Fibroblast of lung (primary cell): ENCODE results near the gene OR2A2. TPM values are rescaled to one million over a fixed set of nuclear protein-coding genes. Genes with fewer than 3 reads are reported as not detected.

ENCODE experiments used
- DNase-seq, 2 donors: peaks; one replicate each; pipeline versions ENCODE4 v3.0.0 to v3.0.0-alpha.2; 2010; ENCODE audit warnings: low read depth in 2 of 2
- H2AFZ ChIP-seq: 2 replicates; pipeline ENCODE4 v1.5.1; 2012; ENCODE audit warnings: low read length, control low read depth, inconsistent platforms
- H3K27ac ChIP-seq: 2 replicates; pipeline ENCODE4 v1.5.1; 2011; ENCODE audit warnings: low read length, control low read depth; ENCODE audit not compliant: insufficient read depth
- H3K27me3 ChIP-seq: 2 replicates; pipeline ENCODE4 v1.5.1; 2011; ENCODE audit warnings: mild to moderate bottlenecking, low read length; ENCODE audit not compliant: control insufficient read depth, insufficient read depth
- H3K36me3 ChIP-seq: 2 replicates; pipeline ENCODE4 v1.5.1; 2011; ENCODE audit warnings: low read length; ENCODE audit not compliant: control insufficient read depth, insufficient read depth
- H3K4me1 ChIP-seq: 2 replicates; pipeline ENCODE4 v1.5.1; 2011; ENCODE audit warnings: low read length; ENCODE audit not compliant: control insufficient read depth, insufficient read depth; ENCODE audit errors: extremely low read depth
- H3K4me2 ChIP-seq: 2 replicates; pipeline ENCODE4 v1.5.1; 2011; ENCODE audit warnings: low read length, control low read depth; ENCODE audit not compliant: insufficient read depth; ENCODE audit errors: extremely low read depth
- H3K4me3 ChIP-seq, 4 experiments: fragments of 200-600 bp in 1 of 4; sonication (generic) in 1 of 4; replicated peaks in 1 of 4; 2 replicates each; pipeline ENCODE4 v1.5.1; 2011 to 2016; ENCODE audit warnings: low read length in 4 of 4, low read depth in 3 of 4, mild to moderate bottlenecking in 3 of 4, control low read depth in 2 of 4, inconsistent platforms in 1 of 4, mixed read lengths in 1 of 4; ENCODE audit not compliant: insufficient read depth in 1 of 4; ENCODE audit errors: control extremely low read depth in 1 of 4
- H3K79me2 ChIP-seq: 2 replicates; pipeline ENCODE4 v1.5.1; 2012; ENCODE audit warnings: mild to moderate bottlenecking, low read length, inconsistent platforms; ENCODE audit not compliant: control insufficient read depth, insufficient read depth
- H3K9ac ChIP-seq: 2 replicates; pipeline ENCODE4 v1.5.1; 2011; ENCODE audit warnings: mild to moderate bottlenecking, low read length, control low read depth; ENCODE audit not compliant: insufficient read depth
- H3K9me3 ChIP-seq: 2 replicates; pipeline ENCODE4 v1.5.1; 2012; ENCODE audit warnings: low read depth, low read length; ENCODE audit not compliant: control insufficient read depth, insufficient read depth
- H4K20me1 ChIP-seq: 2 replicates; pipeline ENCODE4 v1.5.1; 2011; ENCODE audit warnings: low read length; ENCODE audit not compliant: control insufficient read depth, insufficient read depth; ENCODE audit errors: extremely low read depth
- EZH2 ChIP-seq: IDR thresholded peaks from 2 replicates; pipeline ENCODE4 v1.5.1; 2012; ENCODE audit warnings: low read length, control low read depth, mild to moderate bottlenecking; ENCODE audit errors: missing control alignments
- polyA plus RNA-seq, 2 donors: library from polyadenylated mRNA; depleted of rRNA in 1 of 2; stranded (reverse) in 1 of 2; unstranded in 1 of 2; fragments of >200 nt; gene quantifications; 2 replicates each; pipeline ENCODE4 v1.2.1, GENCODE V29; 2011 to 2012; ENCODE audit warnings: missing spikeins in 1 of 2
- total RNA-seq: library from RNA; depleted of rRNA; stranded (reverse); fragments of >200 nt; gene quantifications from 2 replicates; pipeline ENCODE4 v1.2.1, GENCODE V29; 2014
- TF ChIP-seq, protein P1 (sequence below), 2 donors: IDR thresholded peaks in 1 of 2; conservative IDR thresholded peaks in 1 of 2; 1 replicate in 1 of 2; 2 replicates in 1 of 2; pipeline ENCODE4 v1.5.1; 2011 to 2012; ENCODE audit warnings: low read length in 2 of 2, control low read depth in 1 of 2, inconsistent platforms in 1 of 2, low read depth in 1 of 2, mild to moderate bottlenecking in 1 of 2

Gene OR2A2
- total and polyA plus RNA-seq, 2 donors (not counting 1 experiment from before 2014, with no cell fraction given), result not detected

DNA sequence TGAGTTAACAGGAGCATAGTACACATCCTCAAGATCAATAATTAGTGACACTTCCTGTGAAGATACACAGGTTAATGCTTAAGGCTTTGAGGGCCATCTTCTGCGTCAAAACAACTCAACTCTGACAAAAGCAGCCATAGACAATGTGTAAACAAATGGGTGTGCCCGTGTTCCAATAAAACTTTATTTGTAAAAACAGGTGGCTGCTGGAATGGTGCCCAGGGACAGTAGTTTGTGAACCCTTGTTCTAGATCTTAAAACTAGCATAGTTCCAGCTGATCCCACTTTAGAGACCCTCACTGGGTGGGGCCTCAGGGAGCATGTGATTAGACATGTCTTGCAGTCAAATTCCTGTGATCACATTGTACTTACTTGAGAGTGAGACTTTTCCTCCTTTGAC, 21.3 kb downstream of the OR2A2 start:
- no peak for DNase-seq
- H3K79me2 ChIP-seq, result no peaks in the 10 kb centered on the region
- no peaks in the 10 kb centered on the region for H4K20me1 ChIP-seq
- H3K4me1 ChIP-seq, result no peaks in the 10 kb centered on the region
- no peak overlapping the region for H3K4me3 ChIP-seq
- H3K9me3 ChIP-seq, result no peaks in the 10 kb centered on the region
- H3K36me3 ChIP-seq, result no peaks in the 10 kb centered on the region
- H3K27me3 ChIP-seq, result no peaks in the 10 kb centered on the region
- no peak overlapping the region for H3K4me2 ChIP-seq
- H2AFZ ChIP-seq, result no peak overlapping the region
- TF ChIP-seq EZH2, result no peak
- TF ChIP-seq, protein P1, sequence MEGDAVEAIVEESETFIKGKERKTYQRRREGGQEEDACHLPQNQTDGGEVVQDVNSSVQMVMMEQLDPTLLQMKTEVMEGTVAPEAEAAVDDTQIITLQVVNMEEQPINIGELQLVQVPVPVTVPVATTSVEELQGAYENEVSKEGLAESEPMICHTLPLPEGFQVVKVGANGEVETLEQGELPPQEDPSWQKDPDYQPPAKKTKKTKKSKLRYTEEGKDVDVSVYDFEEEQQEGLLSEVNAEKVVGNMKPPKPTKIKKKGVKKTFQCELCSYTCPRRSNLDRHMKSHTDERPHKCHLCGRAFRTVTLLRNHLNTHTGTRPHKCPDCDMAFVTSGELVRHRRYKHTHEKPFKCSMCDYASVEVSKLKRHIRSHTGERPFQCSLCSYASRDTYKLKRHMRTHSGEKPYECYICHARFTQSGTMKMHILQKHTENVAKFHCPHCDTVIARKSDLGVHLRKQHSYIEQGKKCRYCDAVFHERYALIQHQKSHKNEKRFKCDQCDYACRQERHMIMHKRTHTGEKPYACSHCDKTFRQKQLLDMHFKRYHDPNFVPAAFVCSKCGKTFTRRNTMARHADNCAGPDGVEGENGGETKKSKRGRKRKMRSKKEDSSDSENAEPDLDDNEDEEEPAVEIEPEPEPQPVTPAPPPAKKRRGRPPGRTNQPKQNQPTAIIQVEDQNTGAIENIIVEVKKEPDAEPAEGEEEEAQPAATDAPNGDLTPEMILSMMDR (conservative IDR thresholded peaks at IDR 0.05 in 1 of 2, IDR thresholded peaks at IDR 0.05 in 1 of 2; ENCODE audit: low read depth in 1 of 2, low read length in 2 of 2), result no peak
- no peak overlapping the region for H3K27ac ChIP-seq
- H3K9ac ChIP-seq, result no peak overlapping the region

- Histone ChIP-seq H3K9me3 (no peaks in the 10 kb centered on the region), H3K79me2 (no peaks in the 10 kb centered on the region), H3K4me3 (no peak overlapping the region), H3K4me1 (no peaks in the 10 kb centered on the region), H3K36me3 (no peaks in the 10 kb centered on the region), H3K9ac (no peak overlapping the region), H3K27ac (no peak overlapping the region), H2AFZ (no peak overlapping the region), H3K4me2 (no peak overlapping the region), H4K20me1 (no peaks in the 10 kb centered on the region), H3K27me3 (no peaks in the 10 kb centered on the region)
- TF ChIP-seq, protein P1 (conservative IDR thresholded peaks at IDR 0.05 in 1 of 2, IDR thresholded peaks at IDR 0.05 in 1 of 2; ENCODE audit: low read depth in 1 of 2, low read length in 2 of 2), result no peak
- TF ChIP-seq EZH2, result no peak
- no peak for DNase-seq
Measured at GRCh38 chr7:144132262-144132661, 22.9 kb downstream of the OR2A2 start.

DNA sequence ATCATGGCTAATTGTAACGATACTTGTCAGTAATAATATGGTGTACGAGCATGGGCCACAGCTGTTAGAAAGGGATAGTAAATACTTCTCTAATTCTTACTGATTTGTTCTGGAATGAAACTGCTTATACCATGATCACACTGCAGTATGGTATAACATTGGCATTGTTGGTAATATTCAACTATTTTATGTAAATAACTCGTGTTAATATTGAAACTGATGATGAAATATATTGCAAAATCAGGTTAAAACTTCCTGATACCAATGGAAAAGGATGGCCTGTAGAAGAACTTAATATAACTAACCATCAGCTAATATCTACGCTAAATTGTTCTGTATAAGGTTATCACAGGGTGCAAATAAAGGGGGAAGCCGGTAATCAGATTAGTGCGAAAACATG, 23.9 kb downstream of the OR2A2 start:
- Histone ChIP-seq H3K79me2 (no peaks in the 10 kb centered on the region), H2AFZ (no peak overlapping the region), H3K36me3 (no peaks in the 10 kb centered on the region), H3K9ac (no peak overlapping the region), H3K27me3 (no peaks in the 10 kb centered on the region), H3K4me1 (no peaks in the 10 kb centered on the region), H3K4me2 (no peak overlapping the region), H3K4me3 (no peak overlapping the region), H3K9me3 (no peaks in the 10 kb centered on the region), H4K20me1 (no peaks in the 10 kb centered on the region), H3K27ac (no peak overlapping the region)
- TF ChIP-seq, protein P1 (conservative IDR thresholded peaks at IDR 0.05 in 1 of 2, IDR thresholded peaks at IDR 0.05 in 1 of 2; ENCODE audit: low read depth in 1 of 2, low read length in 2 of 2), result no peak
- TF ChIP-seq EZH2, result no peak
- no peak for DNase-seq
